ACHN (cell line): ENCODE measurements around the gene EWSR1.
A peak's percentile ranks its signal among the peaks of the same experiment; 100 is the strongest.
"Not testable (repeated sequence)": the region's sequence is repeated elsewhere in the genome, so short reads cannot be mapped to it uniquely, and the experiment has no call there.

Source experiments
- DNase-seq: peaks from one replicate; pipeline ENCODE4 v3.0.0-alpha.2; 2015
- in situ Hi-C: cut with HindIII; loops from 2 replicates; pipeline ENCODE4 v1.10.0; 2017; ENCODE audit warnings: low sequenced_read_pairs, low pct_ligation_motif_present, low pct_unique_long_range_greater_than_20kb

The EWSR1 gene, protein sequence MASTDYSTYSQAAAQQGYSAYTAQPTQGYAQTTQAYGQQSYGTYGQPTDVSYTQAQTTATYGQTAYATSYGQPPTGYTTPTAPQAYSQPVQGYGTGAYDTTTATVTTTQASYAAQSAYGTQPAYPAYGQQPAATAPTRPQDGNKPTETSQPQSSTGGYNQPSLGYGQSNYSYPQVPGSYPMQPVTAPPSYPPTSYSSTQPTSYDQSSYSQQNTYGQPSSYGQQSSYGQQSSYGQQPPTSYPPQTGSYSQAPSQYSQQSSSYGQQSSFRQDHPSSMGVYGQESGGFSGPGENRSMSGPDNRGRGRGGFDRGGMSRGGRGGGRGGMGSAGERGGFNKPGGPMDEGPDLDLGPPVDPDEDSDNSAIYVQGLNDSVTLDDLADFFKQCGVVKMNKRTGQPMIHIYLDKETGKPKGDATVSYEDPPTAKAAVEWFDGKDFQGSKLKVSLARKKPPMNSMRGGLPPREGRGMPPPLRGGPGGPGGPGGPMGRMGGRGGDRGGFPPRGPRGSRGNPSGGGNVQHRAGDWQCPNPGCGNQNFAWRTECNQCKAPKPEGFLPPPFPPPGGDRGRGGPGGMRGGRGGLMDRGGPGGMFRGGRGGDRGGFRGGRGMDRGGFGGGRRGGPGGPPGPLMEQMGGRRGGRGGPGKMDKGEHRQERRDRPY

GRCh38 chr22:29267858-29268510, at the start of gene EWSR1, which contains the start of gene RHBDD3:
EWSR1 (plus strand) TSS chr22:29268268; CDS start chr22:29268337, 69 bp downstream.
RHBDD3 (minus strand) TSS chr22:29267981; CDS start chr22:29265626, 2,355 bp downstream.
- in situ Hi-C loops = no loop called here
- DNase-seq = peak; percentile 92

DNA sequence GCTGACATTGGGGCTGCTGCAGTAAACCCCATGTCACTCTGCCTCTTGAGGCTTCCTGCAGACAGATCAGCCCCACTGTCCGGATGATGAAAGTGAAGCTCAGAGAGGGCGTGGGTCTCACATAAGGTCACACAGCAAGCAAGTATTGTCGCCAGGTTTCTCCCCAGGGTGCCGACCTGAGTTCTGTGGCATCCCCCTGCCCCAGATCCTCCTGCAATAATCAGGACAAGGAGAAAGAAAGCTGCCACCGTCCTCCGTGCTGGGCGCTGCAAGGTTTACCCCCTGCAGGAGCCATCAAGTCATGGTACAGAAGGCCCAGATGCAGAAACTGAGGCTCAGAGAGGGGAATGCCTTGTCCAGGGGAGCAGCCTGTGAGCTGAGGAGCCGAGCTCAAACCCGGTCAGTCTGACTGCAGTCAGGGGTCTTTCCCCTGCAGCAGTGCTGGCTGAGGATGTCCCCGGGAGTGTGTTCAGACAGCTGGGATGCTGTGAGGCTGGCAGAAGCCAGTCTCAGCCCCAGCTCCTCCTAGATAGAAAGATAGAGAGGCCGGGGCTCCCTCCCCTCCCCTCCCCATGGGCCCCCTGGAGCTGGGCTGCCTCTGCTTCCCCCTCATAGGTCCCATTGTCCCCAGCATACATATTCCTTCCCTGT, 49.2 kb upstream of the EWSR1 start:
- DNase-seq = no peak
- in situ Hi-C loops = no loop called here

GRCh38 chr22:29219409-29219782, 48.7 kb upstream of the EWSR1 start:
- in situ Hi-C loops, DNase-seq: not testable (repeated sequence)

GRCh38 chr22:29219881-29220670, 48.0 kb upstream of the EWSR1 start:
- in situ Hi-C loops = no loop called here
- DNase-seq = no peak

DNA sequence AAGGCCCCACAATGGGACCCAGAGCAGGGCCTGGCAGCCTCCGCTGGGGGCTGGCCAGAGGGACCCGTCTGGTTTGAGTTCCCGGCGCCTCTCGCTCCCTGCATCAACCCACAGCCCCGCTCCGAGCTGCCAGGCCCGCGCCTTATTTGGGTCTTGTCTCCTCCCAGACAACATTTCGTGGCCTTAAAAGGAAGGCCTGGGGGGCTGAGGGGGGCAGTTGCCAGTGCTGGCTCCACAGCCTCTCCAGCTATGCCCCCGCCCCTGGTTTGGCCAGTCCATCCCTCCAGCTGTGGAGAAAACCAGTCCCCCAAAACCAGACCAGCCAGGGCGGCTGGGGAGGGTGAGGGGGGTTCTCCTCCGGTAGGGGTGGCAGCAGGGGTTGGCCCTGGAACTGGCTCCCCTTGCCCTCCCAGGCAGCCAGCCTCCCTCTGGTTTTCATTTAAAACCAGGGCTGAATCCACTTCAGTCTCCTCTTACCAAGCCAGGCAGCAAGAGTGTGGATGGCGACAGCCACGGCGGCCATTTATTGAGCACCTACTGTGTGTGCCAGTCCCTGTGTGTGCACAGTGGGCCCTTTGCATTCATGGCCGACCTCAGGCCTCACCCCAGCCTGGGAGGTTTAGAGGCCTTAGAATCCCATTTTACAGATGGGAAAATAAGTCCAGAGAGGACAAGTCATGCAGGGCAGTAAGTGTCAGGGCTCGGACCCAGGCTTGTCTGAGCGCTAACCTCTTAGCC, 43.8 kb upstream of the EWSR1 start:
- DNase-seq = no peak
- in situ Hi-C loops = no loop called here

- in situ Hi-C loops = no loop called here
- no peak for DNase-seq
Measured at GRCh38 chr22:29224859-29225410, 43.1 kb upstream of the EWSR1 start.

DNA sequence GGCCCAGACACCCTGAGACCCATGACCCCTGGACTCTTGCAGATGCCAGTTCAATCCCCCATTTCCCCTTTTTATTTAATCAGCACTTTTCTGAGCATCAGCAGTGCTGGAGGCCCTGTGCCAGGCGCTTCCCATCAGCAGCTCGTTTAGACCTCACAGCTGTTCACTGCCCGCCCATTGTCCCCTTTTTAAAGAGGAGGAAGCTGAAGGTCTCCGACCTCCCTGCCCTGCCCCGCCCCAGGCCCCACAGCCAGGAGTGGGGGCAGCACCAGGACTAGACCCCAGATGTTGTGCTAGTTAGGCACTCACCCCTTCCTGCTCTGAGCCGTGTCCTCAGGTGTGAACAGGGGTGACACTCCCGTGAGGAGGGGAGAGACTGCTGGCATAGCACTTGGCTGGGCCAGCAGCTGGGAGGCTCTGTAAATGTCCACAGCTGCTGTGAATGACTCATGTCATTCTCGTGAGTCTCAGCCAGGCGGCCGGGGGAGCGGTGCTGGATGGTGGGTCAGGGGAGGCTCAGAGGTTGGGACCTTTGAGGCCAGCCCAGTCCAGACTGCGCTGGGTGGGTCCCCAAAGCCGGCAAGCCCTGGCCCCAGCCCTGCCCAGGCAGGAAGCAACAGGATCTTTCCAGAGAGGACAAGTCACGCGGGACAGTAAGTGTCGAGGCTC, 42.5 kb upstream of the EWSR1 start:
- DNase-seq = no peak
- in situ Hi-C loops = no loop called here

- in situ Hi-C loops = no loop called here
- no peak for DNase-seq
Measured at GRCh38 chr22:29226351-29226981, 41.6 kb upstream of the EWSR1 start.

GRCh38 chr22:29230972-29231875, 36.8 kb upstream of the EWSR1 start:
- in situ Hi-C loops = no loop called here
- DNase-seq = no peak

GRCh38 chr22:29231971-29232959, 35.8 kb upstream of the EWSR1 start:
- DNase-seq = no peak
- in situ Hi-C loops = no loop called here

GRCh38 chr22:29233277-29233877, 34.7 kb upstream of the EWSR1 start:
- in situ Hi-C loops = no loop called here

GRCh38 chr22:29240481-29240880, 27.6 kb upstream of the EWSR1 start:
- in situ Hi-C loops, DNase-seq: not testable (repeated sequence)

More at GRCh38 chr22:29233277-29233877, 34.7 kb upstream of the EWSR1 start:
- no peak for DNase-seq

DNA sequence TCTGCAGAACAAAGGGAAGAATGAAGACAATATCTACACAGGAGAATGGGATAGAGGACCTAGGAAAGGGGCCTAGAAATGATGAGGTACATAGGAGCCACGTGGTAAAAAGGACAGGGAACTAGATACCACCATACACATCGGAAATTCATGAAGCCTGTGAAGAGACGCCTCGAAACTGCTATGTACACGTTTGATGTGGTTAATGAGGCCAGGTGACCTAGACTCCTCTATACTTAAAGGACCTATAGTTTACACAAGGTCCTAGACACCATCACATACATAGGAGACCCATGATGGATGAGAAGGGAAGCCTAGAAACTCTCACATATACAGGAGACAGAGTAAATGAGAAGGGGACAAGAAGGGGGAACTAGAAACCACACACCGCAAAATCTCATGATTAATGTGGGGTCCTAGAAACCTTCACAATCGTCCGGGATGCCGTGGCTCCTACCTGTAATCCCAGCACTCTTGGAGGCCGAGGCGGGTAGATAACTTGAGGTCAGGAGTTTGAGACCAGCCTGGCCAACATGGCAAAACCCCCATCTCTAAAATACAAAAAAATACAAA, 24.1 kb upstream of the EWSR1 start:
- no peak for DNase-seq
- in situ Hi-C loops = no loop called here
